Trophoblast cell (in vitro differentiated cells and primary cell): ENCODE data around the gene TIMP2.
A peak's percentile ranks its signal among the peaks of the same experiment; 100 is the strongest.
"Not testable (repeated sequence)": the region's sequence is repeated elsewhere in the genome, so short reads cannot be mapped to it uniquely, and the experiment has no call there.

Source experiments
- DNase-seq, 2 donors: peaks; one replicate each; pipeline ENCODE4 v3.0.0-alpha.2; 2016
- H2AFZ ChIP-seq: 2 replicates; pipeline ENCODE4 v1.6.1; 2013; ENCODE audit warnings: low read length, moderate library complexity, mild to moderate bottlenecking; ENCODE audit not compliant: insufficient read depth, poor library complexity
- H2AK5ac ChIP-seq: 2 replicates; pipeline ENCODE4 v1.6.1; 2013; ENCODE audit warnings: mild to moderate bottlenecking, low read length
- H2BK120ac ChIP-seq: 2 replicates; pipeline ENCODE4 v1.6.1; 2013; ENCODE audit warnings: low read length, mild to moderate bottlenecking, moderate library complexity; ENCODE audit not compliant: insufficient read depth, poor library complexity
- H2BK12ac ChIP-seq: 2 replicates; pipeline ENCODE4 v1.6.1; 2013; ENCODE audit warnings: mild to moderate bottlenecking, low read length, moderate library complexity
- H2BK5ac ChIP-seq: 2 replicates; pipeline ENCODE4 v1.6.1; 2013; ENCODE audit warnings: low read length, low read depth, moderate library complexity, mild to moderate bottlenecking; ENCODE audit not compliant: poor library complexity
- H3K14ac ChIP-seq: 2 replicates; pipeline ENCODE4 v1.6.1; 2013; ENCODE audit warnings: mild to moderate bottlenecking, low read length
- H3K18ac ChIP-seq: 2 replicates; pipeline ENCODE4 v1.6.1; 2013; ENCODE audit warnings: mild to moderate bottlenecking, low read length
- H3K23ac ChIP-seq: 2 replicates; pipeline ENCODE4 v1.6.1; 2013; ENCODE audit warnings: low read length
- H3K27ac ChIP-seq: 2 replicates; pipeline ENCODE4 v1.5.1; 2013; ENCODE audit warnings: low read depth, mild to moderate bottlenecking, inconsistent platforms, low read length, moderate library complexity
- H3K27me3 ChIP-seq: 2 replicates; pipeline ENCODE4 v1.6.1; 2013; ENCODE audit warnings: inconsistent platforms, mild to moderate bottlenecking, low read length, moderate library complexity; ENCODE audit not compliant: insufficient read depth
- H3K36me3 ChIP-seq, 2 experiments: 1 replicate in 1 of 2; 2 replicates in 1 of 2; pipeline ENCODE4 v1.6.1; 2013; ENCODE audit warnings: low read length in 2 of 2, mild to moderate bottlenecking in 2 of 2, moderate library complexity in 1 of 2; ENCODE audit not compliant: insufficient read depth in 2 of 2, control insufficient read depth in 1 of 2
- H3K4ac ChIP-seq: 2 replicates; pipeline ENCODE4 v1.6.1; 2013; ENCODE audit warnings: low read depth, mild to moderate bottlenecking, low read length, moderate library complexity
- H3K4me1 ChIP-seq, 2 experiments: 1 replicate in 1 of 2; 2 replicates in 1 of 2; pipeline ENCODE4 v1.6.1; 2013; ENCODE audit warnings: low read length in 2 of 2, mild to moderate bottlenecking in 2 of 2, moderate library complexity in 1 of 2; ENCODE audit not compliant: insufficient read depth in 2 of 2, control insufficient read depth in 1 of 2
- H3K4me2 ChIP-seq: 2 replicates; pipeline ENCODE4 v1.6.1; 2013; ENCODE audit warnings: inconsistent platforms, mild to moderate bottlenecking, low read length, moderate library complexity
- H3K4me3 ChIP-seq: 2 replicates; pipeline ENCODE4 v1.5.1; 2013; ENCODE audit warnings: mild to moderate bottlenecking, low read depth, low read length, inconsistent platforms
- H3K79me1 ChIP-seq: one replicate; pipeline ENCODE4 v1.6.1; 2013; ENCODE audit warnings: low read length
- H3K79me2 ChIP-seq: 2 replicates; pipeline ENCODE4 v1.6.1; 2013; ENCODE audit warnings: low read length, mild to moderate bottlenecking; ENCODE audit not compliant: control insufficient read depth, insufficient read depth, poor library complexity
- H3K9ac ChIP-seq: 2 replicates; pipeline ENCODE4 v1.6.1; 2013; ENCODE audit warnings: mild to moderate bottlenecking, low read length
- H3K9me3 ChIP-seq: 2 replicates; pipeline ENCODE4 v1.6.1; 2013; ENCODE audit warnings: low read depth, mild to moderate bottlenecking, control low read depth, inconsistent platforms, low read length; ENCODE audit not compliant: insufficient read depth
- H4K12ac ChIP-seq: 2 replicates; pipeline ENCODE4 v1.6.1; 2013; ENCODE audit warnings: low read depth, mild to moderate bottlenecking, low read length, moderate library complexity
- H4K8ac ChIP-seq: 2 replicates; pipeline ENCODE4 v1.6.1; 2013; ENCODE audit warnings: low read depth, mild to moderate bottlenecking, low read length, moderate library complexity
- H4K91ac ChIP-seq: one replicate; pipeline ENCODE4 v1.6.1; 2013; ENCODE audit warnings: low read depth, mild to moderate bottlenecking, low read length, moderate library complexity
- WGBS: extraction: QIAGEN DNeasy Blood & Tissue Kit; methylation state at CpG from one replicate; pipeline ENCODE4 v1.1.7; 2013; ENCODE audit warnings: missing lambda C conversion rate; ENCODE audit not compliant: insufficient read length, insufficient coverage; ENCODE audit errors: extremely low coverage; 5-methylcytosine and 5-hydroxymethylcytosine counted together

TIMP2 gene

DNA sequence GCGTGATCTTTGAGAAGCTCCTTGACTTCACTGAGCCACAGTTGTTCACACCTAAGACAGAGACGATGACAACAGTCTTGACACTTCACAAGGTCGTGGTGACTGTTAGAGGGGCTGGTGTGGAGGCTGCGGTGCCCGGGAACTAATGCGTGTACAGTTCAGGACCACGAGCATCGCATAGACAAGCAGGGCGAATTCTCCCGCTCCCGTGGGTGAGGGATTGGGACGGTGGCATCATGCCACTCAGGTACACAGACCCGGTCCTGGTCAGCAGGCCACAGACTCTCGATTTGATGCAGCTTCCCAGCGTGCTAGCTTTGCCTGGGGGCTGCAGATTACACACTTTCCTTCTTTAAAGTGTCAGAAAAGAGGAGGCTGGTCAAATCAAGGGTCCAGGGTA lies 46.9 kb downstream of the TIMP2 start:
- H3K4ac ChIP-seq = no peak overlapping the region
- peaks cover 16% of the 10 kb centered on the region for H3K79me1 ChIP-seq
- H4K91ac ChIP-seq = no peak overlapping the region
- DNase-seq = no peak
- H3K27ac ChIP-seq = no peak overlapping the region
- no peak overlapping the region for H3K9ac ChIP-seq
- no peak overlapping the region for H4K8ac ChIP-seq
- H3K9me3 ChIP-seq = peaks cover 7% of the 10 kb centered on the region
- H3K27me3 ChIP-seq = no peaks in the 10 kb centered on the region
- no CpG with 5 or more reads among the region's 15 CpGs for WGBS
- no peak overlapping the region for H3K4me3 ChIP-seq
- H3K36me3 ChIP-seq = peaks cover 8 to 9% of the 10 kb centered on the region in 2 experiments
- H3K18ac ChIP-seq = no peak overlapping the region
- H3K4me1 ChIP-seq = peaks cover 19 to 23% of the 10 kb centered on the region in 2 experiments
- H4K12ac ChIP-seq = no peak overlapping the region
- no peak overlapping the region for H2AK5ac ChIP-seq
- H3K14ac ChIP-seq = no peak overlapping the region
- H3K79me2 ChIP-seq = peaks cover 4% of the 10 kb centered on the region
- H2AFZ ChIP-seq = no peak overlapping the region
- no peak overlapping the region for H2BK12ac ChIP-seq
- H2BK5ac ChIP-seq = no peak overlapping the region
- H2BK120ac ChIP-seq = no peak overlapping the region
- H3K23ac ChIP-seq = no peak overlapping the region
- no peak overlapping the region for H3K4me2 ChIP-seq

DNA sequence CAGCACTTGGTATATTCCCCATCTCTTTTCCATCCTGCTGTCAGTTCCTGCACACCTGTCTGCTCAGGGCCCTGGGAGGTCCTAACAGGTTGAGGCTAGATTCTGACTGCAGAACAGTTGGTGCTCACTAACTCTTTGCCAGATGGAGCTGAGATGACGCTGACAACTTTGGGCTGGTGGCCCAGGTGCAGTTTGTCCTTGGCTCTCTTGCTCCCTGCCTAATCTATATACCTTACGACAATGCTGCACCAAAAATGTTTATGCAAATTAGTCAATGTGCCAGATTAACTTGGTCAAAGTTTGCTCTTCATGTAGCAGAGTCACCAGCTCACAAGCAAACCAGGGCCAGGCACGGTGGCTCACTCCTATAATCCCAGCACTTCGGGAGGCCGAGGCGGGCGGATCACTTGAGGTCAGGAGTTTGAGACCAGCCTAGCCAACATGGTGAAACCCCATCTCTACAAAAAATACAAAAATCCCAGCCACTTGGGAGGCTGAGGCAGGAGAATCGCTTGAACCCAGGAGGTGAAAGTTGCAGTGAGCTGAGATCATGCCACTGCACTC lies 48.2 kb downstream of the TIMP2 start:
- not testable (repeated sequence) for H3K4me2 ChIP-seq, DNase-seq, H3K14ac ChIP-seq, H4K91ac ChIP-seq, H4K12ac ChIP-seq, H3K18ac ChIP-seq, H2BK120ac ChIP-seq, H2BK5ac ChIP-seq, H3K4me3 ChIP-seq, H2AK5ac ChIP-seq, H2BK12ac ChIP-seq, H3K79me1 ChIP-seq, H3K27ac ChIP-seq, H3K27me3 ChIP-seq, H2AFZ ChIP-seq, H3K9ac ChIP-seq, H3K79me2 ChIP-seq, H3K9me3 ChIP-seq, H3K23ac ChIP-seq, H4K8ac ChIP-seq, H3K4ac ChIP-seq
- WGBS = no CpG with 5 or more reads among the region's 8 CpGs
- H3K36me3 ChIP-seq = peaks cover 8 to 12% of the 10 kb centered on the region in 2 experiments
- peaks cover 8 to 13% of the 10 kb centered on the region in 2 experiments for H3K4me1 ChIP-seq

DNA sequence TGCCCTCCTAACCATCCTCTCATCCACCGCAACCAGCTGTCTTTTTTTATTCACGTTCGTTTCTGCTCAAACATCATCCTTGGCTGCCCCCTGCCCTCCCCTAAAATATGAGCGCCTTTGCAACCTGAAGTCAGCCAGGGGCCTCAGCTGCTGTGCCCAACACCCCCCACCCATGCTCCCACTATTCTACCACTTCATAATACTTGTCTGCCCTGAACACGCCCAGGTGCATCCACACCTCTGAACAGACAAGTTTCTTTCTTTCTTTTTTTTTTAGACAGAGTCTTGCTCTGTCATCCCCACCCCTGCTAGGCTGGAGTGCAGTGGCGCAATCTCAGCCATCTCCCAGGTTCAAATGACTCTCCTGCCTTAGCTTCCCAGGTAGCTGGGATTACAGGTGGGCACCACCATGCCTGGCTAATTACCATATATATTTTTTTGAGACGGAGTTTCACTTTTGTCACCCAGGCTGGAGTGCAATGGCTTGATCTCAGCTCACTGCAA lies 49.0 kb downstream of the TIMP2 start:
- Histone ChIP-seq H3K4me2 (no peak overlapping the region), H4K8ac (no peak overlapping the region), H3K79me1 (peaks cover 6% of the 10 kb centered on the region), H3K27ac (peak overlapping the region; percentile 10), H3K23ac (no peak overlapping the region), H3K4ac (no peak overlapping the region), H3K18ac (no peak overlapping the region), H2BK120ac (no peak overlapping the region), H2BK5ac (no peak overlapping the region), H2BK12ac (no peak overlapping the region), H3K4me3 (no peak overlapping the region), H3K9ac (no peak overlapping the region), H4K91ac (no peak overlapping the region), H3K14ac (no peak overlapping the region), H3K79me2 (no peaks in the 10 kb centered on the region), H2AK5ac (no peak overlapping the region), H3K9me3 (peaks cover 5% of the 10 kb centered on the region), H4K12ac (no peak overlapping the region), H3K4me1 (peaks cover 8 to 13% of the 10 kb centered on the region in 2 experiments), H2AFZ (no peak overlapping the region), H3K27me3 (no peaks in the 10 kb centered on the region), H3K36me3 (peaks cover 8 to 12% of the 10 kb centered on the region in 2 experiments)
- DNase-seq = no peak
- no CpG with 5 or more reads among the region's 7 CpGs for WGBS

DNA sequence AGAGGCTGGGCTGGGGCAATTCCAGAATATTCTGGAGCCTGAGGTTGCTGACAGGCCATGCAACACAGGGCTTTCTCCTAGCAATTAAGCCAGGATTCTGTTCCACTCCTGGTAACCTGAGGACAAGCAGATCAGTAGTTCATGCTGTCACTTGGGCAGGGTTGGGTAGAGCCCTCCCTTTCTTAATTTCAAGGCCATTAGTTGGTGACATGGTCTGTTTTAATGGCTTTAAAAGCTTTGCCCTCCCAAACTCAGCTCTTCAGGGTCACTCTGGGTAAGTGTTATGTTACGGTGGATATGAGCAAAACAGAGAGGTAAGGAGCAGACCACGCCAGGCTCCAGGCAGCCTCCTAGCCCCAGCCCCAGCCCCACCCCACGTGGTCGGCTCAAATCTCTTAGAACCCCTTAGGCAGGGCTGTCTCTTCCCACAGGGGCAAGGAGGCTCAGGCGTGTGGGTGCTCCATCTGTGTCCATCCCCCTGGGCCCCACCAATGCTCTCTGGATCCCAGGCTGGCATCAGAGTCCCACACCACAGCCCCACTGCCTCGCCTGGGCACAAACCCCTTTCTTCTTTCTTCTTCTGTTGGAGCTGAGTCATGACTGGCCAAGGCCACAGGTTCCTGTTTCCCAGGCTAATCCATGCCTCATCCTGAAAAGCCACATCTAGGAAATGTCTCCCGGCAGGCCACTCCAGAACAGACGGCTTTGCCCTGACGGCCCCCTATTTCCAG lies 49.7 kb downstream of the TIMP2 start:
- no CpG with 5 or more reads among the region's 9 CpGs for WGBS
- H3K4me3 ChIP-seq = no peak overlapping the region
- no peaks in the 10 kb centered on the region for H3K79me2 ChIP-seq
- peak overlapping the region; percentile 36 for H2BK5ac ChIP-seq
- H3K9me3 ChIP-seq = peaks cover 5% of the 10 kb centered on the region
- peak overlapping the region; percentile 46 for H3K4ac ChIP-seq
- H3K14ac ChIP-seq = peak overlapping the region; percentile 39
- H2AK5ac ChIP-seq = no peak overlapping the region
- H2AFZ ChIP-seq = no peak overlapping the region
- H3K4me1 ChIP-seq = peaks cover 8 to 13% of the 10 kb centered on the region in 2 experiments
- no peak overlapping the region for H3K18ac ChIP-seq
- peaks cover 6% of the 10 kb centered on the region for H3K79me1 ChIP-seq
- H3K4me2 ChIP-seq = no peak overlapping the region
- H2BK12ac ChIP-seq = peak overlapping the region; percentile 42
- no peak overlapping the region for H3K9ac ChIP-seq
- peak overlapping the region; percentile 70 for H2BK120ac ChIP-seq
- H3K36me3 ChIP-seq = peaks cover 14 to 17% of the 10 kb centered on the region in 2 experiments
- H3K27me3 ChIP-seq = no peaks in the 10 kb centered on the region
- peak overlapping the region; percentile 63 for H4K91ac ChIP-seq
- no peak for DNase-seq
- H3K23ac ChIP-seq = no peak overlapping the region
- H3K27ac ChIP-seq = peak overlapping the region; percentile 10
- H4K12ac ChIP-seq = no peak overlapping the region
- H4K8ac ChIP-seq = peak overlapping the region; percentile 42
